ENCODE data around the gene PARVA.
A peak's percentile ranks its signal among the peaks of the same experiment; 100 is the strongest.

PARVA gene

GRCh38 chr11:12376259-12377081 lies 901 bp upstream of the PARVA start:
- Histone ChIP-seq H3K4me1 (ENCODE audit: control insufficient read depth, insufficient read depth, low read length, poor library complexity, severe bottlenecking) (peaks cover 5% of the 10 kb centered on the region), H3K4me3 (ENCODE audit: insufficient read depth, low read depth, low read length, poor library complexity, severe bottlenecking) (no peak overlapping the region), H3K36me3 (ENCODE audit: control insufficient read depth, insufficient read depth, low read length) (no peaks in the 10 kb centered on the region), H3K27me3 (replicated peaks; ENCODE audit: control insufficient read depth, insufficient read depth, low read length, poor library complexity, severe bottlenecking) (no peaks in the 10 kb centered on the region), H3K27ac (ENCODE audit: insufficient read depth, low read length, poor library complexity, severe bottlenecking) (no peak overlapping the region), H3K9me3 (ENCODE audit: control insufficient read depth, low read length) (no peaks in the 10 kb centered on the region)
- no peak for DNase-seq

GRCh38 chr11:12377824-12378593 lies 638 bp downstream of the PARVA start:
- no peaks in the 10 kb centered on the region for H3K9me3 ChIP-seq (ENCODE audit: control insufficient read depth, low read length)
- H3K4me1 ChIP-seq (ENCODE audit: control insufficient read depth, insufficient read depth, low read length, poor library complexity, severe bottlenecking) = peaks cover 5% of the 10 kb centered on the region
- no peaks in the 10 kb centered on the region for H3K27me3 ChIP-seq (replicated peaks; ENCODE audit: control insufficient read depth, insufficient read depth, low read length, poor library complexity, severe bottlenecking)
- no peak overlapping the region for H3K27ac ChIP-seq (ENCODE audit: insufficient read depth, low read length, poor library complexity, severe bottlenecking)
- H3K36me3 ChIP-seq (ENCODE audit: control insufficient read depth, insufficient read depth, low read length) = no peaks in the 10 kb centered on the region
- peak overlapping the region; percentile 56 for H3K4me3 ChIP-seq (ENCODE audit: insufficient read depth, low read depth, low read length, poor library complexity, severe bottlenecking)
- DNase-seq = no peak

- Histone ChIP-seq H3K27me3 (replicated peaks; ENCODE audit: control insufficient read depth, insufficient read depth, low read length, poor library complexity, severe bottlenecking) (no peaks in the 10 kb centered on the region), H3K4me1 (ENCODE audit: control insufficient read depth, insufficient read depth, low read length, poor library complexity, severe bottlenecking) (peaks cover 5% of the 10 kb centered on the region), H3K9me3 (ENCODE audit: control insufficient read depth, low read length) (no peaks in the 10 kb centered on the region), H3K27ac (ENCODE audit: insufficient read depth, low read length, poor library complexity, severe bottlenecking) (no peak overlapping the region), H3K36me3 (ENCODE audit: control insufficient read depth, insufficient read depth, low read length) (no peaks in the 10 kb centered on the region), H3K4me3 (ENCODE audit: insufficient read depth, low read depth, low read length, poor library complexity, severe bottlenecking) (no peak overlapping the region)
- no peak for DNase-seq
These were observed 3.4 kb downstream of the PARVA start for GRCh38 chr11:12380565-12381325.

GRCh38 chr11:12381875-12382274 lies 4.5 kb downstream of the PARVA start:
- Histone ChIP-seq H3K4me1 (ENCODE audit: control insufficient read depth, insufficient read depth, low read length, poor library complexity, severe bottlenecking) (peaks cover 4% of the 10 kb centered on the region), H3K4me3 (ENCODE audit: insufficient read depth, low read depth, low read length, poor library complexity, severe bottlenecking) (no peak overlapping the region), H3K27ac (ENCODE audit: insufficient read depth, low read length, poor library complexity, severe bottlenecking) (no peak overlapping the region), H3K36me3 (ENCODE audit: control insufficient read depth, insufficient read depth, low read length) (no peaks in the 10 kb centered on the region), H3K27me3 (replicated peaks; ENCODE audit: control insufficient read depth, insufficient read depth, low read length, poor library complexity, severe bottlenecking) (no peaks in the 10 kb centered on the region), H3K9me3 (ENCODE audit: control insufficient read depth, low read length) (no peaks in the 10 kb centered on the region)
- no peak for DNase-seq

- no peaks in the 10 kb centered on the region for H3K36me3 ChIP-seq (ENCODE audit: control insufficient read depth, insufficient read depth, low read length)
- no peaks in the 10 kb centered on the region for H3K4me1 ChIP-seq (ENCODE audit: control insufficient read depth, insufficient read depth, low read length, poor library complexity, severe bottlenecking)
- no peak for DNase-seq
- no peak overlapping the region for H3K4me3 ChIP-seq (ENCODE audit: insufficient read depth, low read depth, low read length, poor library complexity, severe bottlenecking)
- no peaks in the 10 kb centered on the region for H3K9me3 ChIP-seq (ENCODE audit: control insufficient read depth, low read length)
- H3K27ac ChIP-seq (ENCODE audit: insufficient read depth, low read length, poor library complexity, severe bottlenecking) = no peak overlapping the region
- H3K27me3 ChIP-seq (replicated peaks; ENCODE audit: control insufficient read depth, insufficient read depth, low read length, poor library complexity, severe bottlenecking) = no peaks in the 10 kb centered on the region
These were observed 5.1 kb downstream of the PARVA start for GRCh38 chr11:12382451-12382850.

- H3K27ac ChIP-seq (ENCODE audit: insufficient read depth, low read length, poor library complexity, severe bottlenecking) = no peak overlapping the region
- no peaks in the 10 kb centered on the region for H3K4me1 ChIP-seq (ENCODE audit: control insufficient read depth, insufficient read depth, low read length, poor library complexity, severe bottlenecking)
- H3K4me3 ChIP-seq (ENCODE audit: insufficient read depth, low read depth, low read length, poor library complexity, severe bottlenecking) = no peak overlapping the region
- DNase-seq = no peak
- no peaks in the 10 kb centered on the region for H3K27me3 ChIP-seq (replicated peaks; ENCODE audit: control insufficient read depth, insufficient read depth, low read length, poor library complexity, severe bottlenecking)
- no peaks in the 10 kb centered on the region for H3K36me3 ChIP-seq (ENCODE audit: control insufficient read depth, insufficient read depth, low read length)
- no peaks in the 10 kb centered on the region for H3K9me3 ChIP-seq (ENCODE audit: control insufficient read depth, low read length)
These were observed 8.9 kb downstream of the PARVA start for GRCh38 chr11:12386309-12386708.

GRCh38 chr11:12386745-12387144 lies 9.4 kb downstream of the PARVA start:
- Histone ChIP-seq H3K27ac (ENCODE audit: insufficient read depth, low read length, poor library complexity, severe bottlenecking) (no peak overlapping the region), H3K27me3 (replicated peaks; ENCODE audit: control insufficient read depth, insufficient read depth, low read length, poor library complexity, severe bottlenecking) (no peaks in the 10 kb centered on the region), H3K4me1 (ENCODE audit: control insufficient read depth, insufficient read depth, low read length, poor library complexity, severe bottlenecking) (no peaks in the 10 kb centered on the region), H3K9me3 (ENCODE audit: control insufficient read depth, low read length) (no peaks in the 10 kb centered on the region), H3K36me3 (ENCODE audit: control insufficient read depth, insufficient read depth, low read length) (no peaks in the 10 kb centered on the region), H3K4me3 (ENCODE audit: insufficient read depth, low read depth, low read length, poor library complexity, severe bottlenecking) (no peak overlapping the region)
- DNase-seq = no peak

GRCh38 chr11:12388173-12388572 lies 10.8 kb downstream of the PARVA start:
- Histone ChIP-seq H3K9me3 (ENCODE audit: control insufficient read depth, low read length) (no peaks in the 10 kb centered on the region), H3K27ac (ENCODE audit: insufficient read depth, low read length, poor library complexity, severe bottlenecking) (no peak overlapping the region), H3K4me1 (ENCODE audit: control insufficient read depth, insufficient read depth, low read length, poor library complexity, severe bottlenecking) (no peaks in the 10 kb centered on the region), H3K36me3 (ENCODE audit: control insufficient read depth, insufficient read depth, low read length) (no peaks in the 10 kb centered on the region), H3K4me3 (ENCODE audit: insufficient read depth, low read depth, low read length, poor library complexity, severe bottlenecking) (no peak overlapping the region), H3K27me3 (replicated peaks; ENCODE audit: control insufficient read depth, insufficient read depth, low read length, poor library complexity, severe bottlenecking) (no peaks in the 10 kb centered on the region)
- no peak for DNase-seq

GRCh38 chr11:12388939-12389670 lies 11.7 kb downstream of the PARVA start:
- H3K4me1 ChIP-seq (ENCODE audit: control insufficient read depth, insufficient read depth, low read length, poor library complexity, severe bottlenecking) = no peaks in the 10 kb centered on the region
- DNase-seq = no peak
- H3K27me3 ChIP-seq (replicated peaks; ENCODE audit: control insufficient read depth, insufficient read depth, low read length, poor library complexity, severe bottlenecking) = no peaks in the 10 kb centered on the region
- H3K36me3 ChIP-seq (ENCODE audit: control insufficient read depth, insufficient read depth, low read length) = no peaks in the 10 kb centered on the region
- H3K4me3 ChIP-seq (ENCODE audit: insufficient read depth, low read depth, low read length, poor library complexity, severe bottlenecking) = no peak overlapping the region
- H3K9me3 ChIP-seq (ENCODE audit: control insufficient read depth, low read length) = no peaks in the 10 kb centered on the region
- H3K27ac ChIP-seq (ENCODE audit: insufficient read depth, low read length, poor library complexity, severe bottlenecking) = no peak overlapping the region
